Activated T-cell treated with anti-CD3 and anti-CD28 coated beads for 48 hours (primary cell): ENCODE results near the gene AJAP1.

ENCODE experiments used
- DNase-seq: peaks from one replicate; pipeline ENCODE4 v3.0.0-alpha.2; 2020; ENCODE audit warnings: low read depth

The AJAP1 gene

GRCh38 chr1:4631321-4631720 is 23.1 kb upstream of the AJAP1 start:
- no peak for DNase-seq

GRCh38 chr1:4633346-4633745 is 21.1 kb upstream of the AJAP1 start:
- no peak for DNase-seq

GRCh38 chr1:4634156-4634792 is 20.1 kb upstream of the AJAP1 start:
- no peak for DNase-seq

GRCh38 chr1:4634793-4635406 is 19.5 kb upstream of the AJAP1 start:
- DNase-seq: no peak

- no peak for DNase-seq
Measured at GRCh38 chr1:4636186-4636585, 18.2 kb upstream of the AJAP1 start.

GRCh38 chr1:4636644-4637380 is 17.6 kb upstream of the AJAP1 start:
- no peak for DNase-seq

GRCh38 chr1:4637616-4638344 is 16.6 kb upstream of the AJAP1 start:
- DNase-seq: no peak

- no peak for DNase-seq
Measured at GRCh38 chr1:4638345-4638729, 16.1 kb upstream of the AJAP1 start.

GRCh38 chr1:4640931-4641330 is 13.5 kb upstream of the AJAP1 start:
- DNase-seq: no peak

- no peak for DNase-seq
Measured at GRCh38 chr1:4647391-4647790, 7.0 kb upstream of the AJAP1 start.

- no peak for DNase-seq
Measured at GRCh38 chr1:4648657-4649056, 5.8 kb upstream of the AJAP1 start.

GRCh38 chr1:4650481-4650880 is 3.9 kb upstream of the AJAP1 start:
- no peak for DNase-seq

GRCh38 chr1:4650981-4651380 is 3.4 kb upstream of the AJAP1 start:
- DNase-seq: no peak

GRCh38 chr1:4652631-4653327 is 1.6 kb upstream of the AJAP1 start:
- peak; percentile 62 for DNase-seq

GRCh38 chr1:4653328-4653660 is 1.1 kb upstream of the AJAP1 start:
- DNase-seq: no peak

GRCh38 chr1:4654764-4655673 is 610 bp downstream of the AJAP1 start:
- no peak for DNase-seq

GRCh38 chr1:4655674-4656532 is 1.5 kb downstream of the AJAP1 start:
- no peak for DNase-seq

GRCh38 chr1:4656533-4657140 is 2.2 kb downstream of the AJAP1 start:
- no peak for DNase-seq

GRCh38 chr1:4657244-4657789 is 2.9 kb downstream of the AJAP1 start:
- DNase-seq: no peak
